NCI-H748 (cell line): ENCODE measurements around the gene DTNB.

Experiments
- DNase-seq: peaks from one replicate; lab custom pipeline; 2025; ENCODE audit not compliant: unreplicated experiment; lab: John Stamatoyannopoulos, UW

Gene DTNB

GRCh38 chr2:25375371-25375988 is 297.9 kb downstream of the DTNB start:
- no peak for DNase-seq

DNA sequence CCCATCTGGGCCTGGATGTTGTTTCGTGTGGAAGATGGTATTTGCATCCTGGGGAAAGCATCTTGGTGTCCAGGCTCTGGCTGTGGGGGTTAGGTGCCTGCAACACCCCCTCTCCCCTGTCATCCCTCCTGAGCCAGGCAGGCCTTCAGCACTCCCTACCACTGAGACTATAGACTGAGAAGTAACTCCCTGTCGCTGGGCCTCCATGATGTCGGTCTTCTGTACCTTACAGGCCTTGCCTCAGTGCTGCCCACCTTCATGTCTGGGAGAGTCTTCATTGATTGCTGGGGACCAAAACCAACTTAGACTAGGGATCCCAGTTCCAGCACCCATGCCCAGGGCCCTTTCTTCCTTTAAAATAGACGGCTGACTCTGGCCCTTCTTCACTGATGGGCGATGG is 298.6 kb downstream of the DTNB start:
- DNase-seq, result no peak

DNA sequence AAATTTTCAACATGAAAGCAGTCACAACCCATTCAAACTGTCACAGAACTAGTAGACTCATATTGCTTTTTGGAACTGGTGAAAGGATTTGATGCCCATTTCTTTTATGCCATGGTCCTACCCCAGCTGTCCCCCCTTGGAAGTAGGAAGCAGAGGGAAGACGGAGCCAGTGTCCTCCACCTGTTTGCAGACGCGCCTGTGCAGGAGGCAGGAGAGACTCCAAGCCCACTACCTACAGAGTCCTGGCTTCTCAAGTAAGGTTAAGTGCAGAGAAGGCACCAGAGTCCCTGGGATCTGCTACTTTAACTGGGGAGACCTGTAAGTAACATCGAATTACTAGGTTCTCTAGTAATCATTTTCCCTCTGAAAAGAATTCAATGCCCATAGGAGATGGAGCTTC is 299.0 kb downstream of the DTNB start:
- DNase-seq, result no peak

DNA sequence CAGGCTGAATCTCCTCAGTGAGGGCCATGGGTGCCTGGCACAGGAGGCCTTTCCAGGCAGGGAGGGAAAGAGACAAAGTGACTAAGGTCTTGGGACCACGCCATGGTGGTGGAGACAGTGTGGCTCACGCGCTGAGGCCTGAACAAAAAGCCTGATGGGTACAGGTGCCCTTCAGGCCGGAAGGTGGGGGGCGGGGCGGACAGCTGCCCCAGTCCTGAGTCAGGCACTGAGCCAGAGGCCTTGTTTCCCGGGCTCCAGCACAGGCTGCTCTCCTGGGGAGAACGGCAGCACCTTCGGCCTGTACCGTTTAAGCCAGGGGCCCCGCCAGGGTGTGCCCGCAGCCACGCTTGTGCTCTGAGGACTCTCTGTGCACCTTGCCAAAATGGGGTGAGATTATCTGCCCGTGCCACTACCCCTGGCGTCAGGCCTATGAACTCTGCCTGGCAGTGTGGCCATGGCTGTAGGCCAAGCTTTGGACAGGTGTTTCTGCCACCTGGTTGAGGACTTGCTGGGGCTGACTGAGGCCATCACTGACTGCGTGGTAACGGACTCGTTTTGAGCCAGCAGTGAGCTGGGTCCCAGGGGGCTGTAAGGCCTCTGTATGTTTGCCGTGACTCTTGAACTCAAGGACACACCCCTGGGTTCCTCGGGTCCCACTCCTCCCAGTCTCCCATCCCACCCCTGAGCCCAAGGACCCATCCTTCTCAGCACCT is 300.0 kb downstream of the DTNB start:
- peak; percentile 57 for DNase-seq

- no peak for DNase-seq
Measured at GRCh38 chr2:25372405-25373268, 300.7 kb downstream of the DTNB start.

GRCh38 chr2:25371253-25372241 is 301.8 kb downstream of the DTNB start:
- DNase-seq, result no peak

DNA sequence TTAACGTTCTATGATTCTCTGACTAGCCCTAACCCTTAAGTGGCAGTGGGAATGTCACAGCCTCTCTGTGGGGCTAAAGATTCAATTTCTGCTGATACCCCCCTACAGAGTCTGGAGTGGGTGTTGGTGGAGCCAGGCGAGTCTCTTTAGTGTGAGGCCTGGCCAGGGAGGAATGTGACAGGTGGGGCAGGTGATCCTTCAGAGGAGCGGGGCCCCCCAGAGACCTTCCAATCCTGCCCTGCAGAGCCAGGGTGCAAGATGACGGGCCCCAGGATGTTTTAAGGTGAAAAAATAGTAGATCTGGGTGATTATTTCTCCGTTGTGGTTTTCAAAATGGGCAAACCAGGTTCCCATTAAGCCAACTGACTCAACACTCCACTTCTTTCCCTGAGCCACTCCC is 303.5 kb downstream of the DTNB start:
- no peak for DNase-seq

DNA sequence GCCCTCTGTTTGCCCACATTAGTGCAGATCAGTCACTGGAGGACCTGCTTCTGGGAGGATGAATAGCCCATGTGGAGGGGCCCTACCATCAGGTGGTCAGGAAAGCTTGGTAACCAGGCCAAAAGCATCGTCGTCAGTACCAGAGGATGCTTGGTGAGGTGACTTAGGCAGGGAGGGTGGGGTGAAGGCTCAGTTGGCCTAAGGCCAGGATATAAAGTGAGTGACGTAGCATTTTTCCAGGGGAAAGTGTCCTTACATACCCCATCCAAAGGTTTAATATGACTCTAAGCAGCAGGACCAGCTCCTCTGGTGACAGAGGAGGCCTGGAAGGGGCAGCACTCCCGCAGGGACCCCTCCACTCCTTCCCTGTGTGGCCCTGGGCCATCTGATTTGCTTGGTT is 303.9 kb downstream of the DTNB start:
- DNase-seq, result no peak

- DNase-seq, result no peak
Measured at GRCh38 chr2:25368660-25369059, 304.7 kb downstream of the DTNB start.

DNA sequence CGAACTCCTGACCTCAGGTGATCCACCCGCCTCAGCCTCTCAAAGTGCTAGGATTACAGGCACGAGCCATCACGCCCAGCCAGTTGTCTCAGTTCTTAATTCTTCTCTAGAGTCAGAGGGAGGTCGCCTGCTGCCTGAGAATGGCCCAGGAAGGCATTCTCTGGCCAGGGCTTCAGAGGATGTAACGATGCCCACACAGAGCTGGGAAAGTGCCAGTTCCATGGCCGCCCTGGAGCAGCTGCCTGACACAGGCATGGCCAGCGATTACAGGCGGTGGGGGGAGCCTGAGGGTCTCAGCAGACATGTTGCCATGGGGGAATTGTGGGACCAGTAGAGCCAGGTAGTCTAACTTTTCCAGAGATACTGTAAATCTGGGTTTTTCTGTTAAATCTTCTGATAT is 306.1 kb downstream of the DTNB start:
- no peak for DNase-seq

DNA sequence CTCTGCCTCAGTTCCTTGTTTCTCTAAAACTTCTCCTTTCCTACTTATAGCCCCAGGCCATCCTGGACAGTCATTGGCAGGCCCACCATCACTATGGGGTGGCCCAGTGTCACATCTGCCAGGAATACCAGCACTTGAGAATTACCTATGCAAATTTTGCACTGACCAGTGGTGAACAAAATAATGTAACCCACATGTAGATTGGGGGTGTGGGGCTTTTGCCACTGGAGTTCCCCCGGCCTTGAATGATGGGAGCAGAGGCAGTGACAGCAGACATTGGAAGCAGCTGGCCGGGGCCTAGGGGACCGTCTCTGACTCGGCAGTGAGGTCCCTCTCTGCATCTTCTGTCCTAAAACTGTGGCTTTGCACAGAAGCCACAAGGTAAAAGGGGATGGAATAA is 306.7 kb downstream of the DTNB start:
- no peak for DNase-seq

- DNase-seq, result no peak
Measured at GRCh38 chr2:25365241-25365640, 308.1 kb downstream of the DTNB start.

DNA sequence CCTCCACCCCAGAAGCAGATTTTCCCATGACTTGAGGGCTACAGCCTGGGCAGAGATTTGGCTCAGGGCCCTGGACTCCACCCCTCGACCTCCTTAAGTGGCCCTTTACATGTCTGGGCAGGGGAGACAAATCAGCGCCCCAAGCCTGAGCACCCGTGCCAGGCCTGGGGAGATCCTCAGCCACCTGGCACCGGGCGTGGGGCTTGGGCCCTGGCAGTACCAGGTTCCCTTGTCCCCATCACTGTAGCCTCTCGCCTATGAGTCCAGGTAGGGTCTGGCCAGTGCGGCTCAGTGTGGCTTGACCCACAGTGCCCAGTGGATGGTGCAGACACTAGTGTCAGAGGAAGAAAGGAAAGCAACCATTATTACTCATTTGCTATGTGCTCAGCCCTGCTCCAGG is 309.6 kb downstream of the DTNB start:
- no peak for DNase-seq

GRCh38 chr2:25362434-25363145 is 310.8 kb downstream of the DTNB start:
- DNase-seq, result peak; percentile 51

- DNase-seq, result peak; percentile 88
Measured at GRCh38 chr2:25362049-25362433, 311.3 kb downstream of the DTNB start.

DNA sequence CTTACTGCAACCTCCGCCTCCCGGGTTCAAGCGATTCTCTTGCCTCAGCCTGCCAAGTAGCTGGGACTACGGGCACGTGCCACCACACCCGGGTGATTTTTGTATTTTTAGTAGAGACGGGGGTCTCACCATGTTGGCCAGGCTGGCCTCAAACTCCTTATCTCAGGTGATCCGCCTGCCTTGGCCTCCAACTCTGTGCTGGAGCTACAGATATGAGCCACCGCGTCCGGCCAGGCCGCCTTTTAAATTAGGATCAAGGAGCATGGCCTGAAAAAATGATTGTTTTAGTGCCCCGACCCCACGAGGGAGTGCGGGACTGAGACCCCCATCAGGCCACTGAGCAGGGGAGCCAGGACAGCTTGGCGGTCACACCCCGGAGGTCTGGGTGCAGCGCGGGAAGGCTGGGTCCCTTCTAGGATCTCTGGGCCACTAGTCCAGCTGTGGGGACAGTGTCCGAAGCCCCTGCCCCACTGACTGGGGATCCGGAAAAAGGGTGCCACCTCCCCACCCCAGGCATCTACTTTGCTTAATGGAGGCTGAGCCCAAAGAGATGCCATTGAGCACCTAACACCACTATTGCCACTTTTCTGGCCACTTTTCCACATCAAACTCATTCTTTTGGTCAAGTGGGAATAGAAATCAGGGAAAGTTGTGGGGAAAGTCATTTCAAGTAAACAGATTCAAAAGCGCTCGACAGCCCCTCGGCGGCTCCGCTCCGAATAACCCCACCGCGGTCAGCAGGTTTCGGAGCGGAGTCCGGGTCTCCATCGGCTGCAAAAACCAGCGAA is 311.9 kb downstream of the DTNB start:
- DNase-seq, result no peak

- no peak for DNase-seq
Measured at GRCh38 chr2:25358836-25359235, 314.5 kb downstream of the DTNB start.

GRCh38 chr2:25358249-25358815 is 315.0 kb downstream of the DTNB start:
- no peak for DNase-seq

- DNase-seq, result no peak
Measured at GRCh38 chr2:25356088-25356487, 317.3 kb downstream of the DTNB start.
